A673 (cell line): ENCODE data around the gene SLC26A3. TPM values are rescaled to one million over a fixed set of nuclear protein-coding genes. Genes with fewer than 3 reads are reported as not detected.

Experiments used
- BruUV-seq: library from RNA; stranded (reverse); fragments of 400-500 nt; replicated peaks from 2 replicates; lab custom pipeline; 2021; lab: Mats Ljungman, UMichigan
- CTCF ChIA-PET: fragments of 300-600 bp; sonication (Branson Sonifier 250); formaldehyde crosslinking; loops from one replicate; lab custom pipeline; 2022; ENCODE audit warnings: antibody characterized with exemption; lab: Charles Lee
- POLR2A ChIA-PET: fragments of 300-600 bp; sonication (Branson Sonifier 250); formaldehyde crosslinking; loops from one replicate; lab custom pipeline; 2022; ENCODE audit warnings: antibody characterized with exemption; ENCODE audit not compliant: low non-redundant PET; lab: Charles Lee
- DNase-seq: peaks from one replicate; pipeline ENCODE4 v3.0.0-alpha.2; 2015; ENCODE audit warnings: low spot score
- H3K27ac ChIP-seq: fragments of 200-600 bp; sonication (generic); 2 replicates; pipeline ENCODE4 v1.5.1; 2016; ENCODE audit warnings: mixed run types, low read depth, mild to moderate bottlenecking, mixed read lengths, antibody characterized with exemption, low read length; ENCODE audit not compliant: poor library complexity, severe bottlenecking
- H3K27me3 ChIP-seq: fragments of 200-600 bp; sonication (generic); replicated peaks from 2 replicates; pipeline ENCODE4 v1.6.1; 2017; ENCODE audit warnings: mixed run types, low read depth, mild to moderate bottlenecking, mixed read lengths, antibody characterized with exemption, low read length; ENCODE audit not compliant: insufficient read depth, poor library complexity
- H3K36me3 ChIP-seq: fragments of 200-600 bp; sonication (generic); 2 replicates; pipeline ENCODE4 v1.6.1; 2016; ENCODE audit warnings: mixed run types, mild to moderate bottlenecking, mixed read lengths, antibody characterized with exemption, low read length; ENCODE audit not compliant: insufficient read depth, poor library complexity, severe bottlenecking
- H3K4me1 ChIP-seq: fragments of 200-600 bp; sonication (generic); 2 replicates; pipeline ENCODE4 v1.6.1; 2017; ENCODE audit warnings: mixed run types, mild to moderate bottlenecking, mixed read lengths, antibody characterized with exemption, low read length; ENCODE audit not compliant: insufficient read depth, poor library complexity, severe bottlenecking
- H3K4me3 ChIP-seq: fragments of 200-600 bp; sonication (generic); 2 replicates; pipeline ENCODE4 v1.5.1; 2016; ENCODE audit warnings: low read depth, mixed run types, mild to moderate bottlenecking, mixed read lengths, low read length; ENCODE audit not compliant: poor library complexity, severe bottlenecking
- H3K9me3 ChIP-seq: fragments of 200-600 bp; sonication (generic); 2 replicates; pipeline ENCODE4 v1.6.1; 2016; ENCODE audit warnings: mixed run types, low read depth, mild to moderate bottlenecking, mixed read lengths, antibody characterized with exemption, low read length; ENCODE audit not compliant: poor library complexity, severe bottlenecking
- CTCF ChIP-seq: fragments of 300-800, 200-600 bp; sonication (generic); conservative IDR thresholded peaks from 2 replicates; pipeline ENCODE4 v1.5.1; 2017; ENCODE audit warnings: low read depth, mild to moderate bottlenecking, antibody characterized with exemption, low read length, moderate library complexity, mixed read lengths
- EZH2 ChIP-seq: fragments of 200-600 bp; sonication (generic); IDR thresholded peaks from 2 replicates; pipeline ENCODE4 v1.6.1; 2017; ENCODE audit warnings: borderline replicate concordance, low read depth, mild to moderate bottlenecking, mixed read lengths, antibody characterized with exemption, low read length; ENCODE audit not compliant: poor library complexity, severe bottlenecking
- intact Hi-C: fragments of 100-400 bp; cut with micrococcal nuclease; formaldehyde crosslinking; loops from one replicate; pipeline ENCODE4 v1.10.0; 2022; ENCODE audit not compliant: unreplicated experiment
- total RNA-seq: library from RNA; stranded (reverse); gene quantifications from 2 replicates; pipeline ENCODE4 v1.2.3, GENCODE V29; 2021

Gene SLC26A3
- total RNA-seq, 1 experiment from 2014 or later, result not detected

GRCh38 chr7:107809179-107809578 is 6.2 kb upstream of the SLC26A3 start:
- DNase-seq, result no peak
- intact Hi-C loops, result no loop called here
- no peak overlapping the region for H3K4me3 ChIP-seq
- H3K4me1 ChIP-seq, result no peaks in the 10 kb centered on the region
- H3K36me3 ChIP-seq, result no peaks in the 10 kb centered on the region
- TF ChIP-seq EZH2, result no peak
- TF ChIP-seq CTCF, result no peak
- no peaks in the 10 kb centered on the region for H3K27me3 ChIP-seq
- CTCF ChIA-PET, result no interaction called here
- no peak overlapping the region for H3K27ac ChIP-seq
- no TSS peak for BruUV-seq
- POLR2A ChIA-PET, result no interaction called here
- H3K9me3 ChIP-seq, result no peaks in the 10 kb centered on the region

GRCh38 chr7:107799647-107800264 is 3.3 kb downstream of the SLC26A3 start:
- no peaks in the 10 kb centered on the region for H3K4me1 ChIP-seq
- no TSS peak for BruUV-seq
- intact Hi-C loops, result no loop called here
- H3K4me3 ChIP-seq, result no peak overlapping the region
- ChIA-PET CTCF (no interaction called here), POLR2A (no interaction called here)
- no peak overlapping the region for H3K27ac ChIP-seq
- no peak for DNase-seq
- TF ChIP-seq CTCF (no peak), EZH2 (no peak)
- peaks cover 15% of the 10 kb centered on the region for H3K27me3 ChIP-seq
- no peaks in the 10 kb centered on the region for H3K9me3 ChIP-seq
- no peaks in the 10 kb centered on the region for H3K36me3 ChIP-seq

GRCh38 chr7:107792364-107792763 is 10.7 kb downstream of the SLC26A3 start:
- TF ChIP-seq CTCF (no peak), EZH2 (no peak)
- no peaks in the 10 kb centered on the region for H3K4me1 ChIP-seq
- DNase-seq, result no peak
- no peak overlapping the region for H3K4me3 ChIP-seq
- intact Hi-C loops, result no loop called here
- no peaks in the 10 kb centered on the region for H3K9me3 ChIP-seq
- H3K27me3 ChIP-seq, result peaks cover 8% of the 10 kb centered on the region
- BruUV-seq, result no TSS peak
- no peaks in the 10 kb centered on the region for H3K36me3 ChIP-seq
- no peak overlapping the region for H3K27ac ChIP-seq
- ChIA-PET POLR2A (no interaction called here), CTCF (no interaction called here)
